H1 (cell line): Measurements from ENCODE around the gene TMEM203. TPM values are rescaled to one million over a fixed set of nuclear protein-coding genes. Genes with fewer than 3 reads are reported as not detected.

Source experiments
- CHD2 ChIP-seq: IDR thresholded peaks from 2 replicates; pipeline ENCODE4 v1.6.1; 2012; ENCODE audit warnings: low read length, improper control_type of control experiment
- CTBP2 ChIP-seq: IDR thresholded peaks from 2 replicates; pipeline ENCODE4 v1.7.0; 2011; ENCODE audit warnings: borderline replicate concordance, mild to moderate bottlenecking, moderate library complexity, mixed read lengths, low read length; ENCODE audit not compliant: insufficient read depth, insufficient read length
- HDAC6 ChIP-seq: IDR thresholded peaks from one replicate; pipeline ENCODE4 v1.7.1; 2012; ENCODE audit warnings: low read depth, mild to moderate bottlenecking, inconsistent platforms, low read length, moderate library complexity
- NRF1 ChIP-seq: IDR thresholded peaks from 2 replicates; pipeline ENCODE4 v1.6.1; 2011; ENCODE audit warnings: mild to moderate bottlenecking, low read depth, low read length, improper control_type of control experiment
- RBBP5 ChIP-seq: IDR thresholded peaks from 2 replicates; pipeline ENCODE4 v1.7.1; 2012; ENCODE audit warnings: low read depth, mild to moderate bottlenecking, inconsistent platforms, low read length, moderate library complexity, borderline replicate concordance
- RXRA ChIP-seq: IDR thresholded peaks from 2 replicates; pipeline ENCODE4 v1.6.1; 2011; ENCODE audit warnings: low read depth, mild to moderate bottlenecking, low read length, moderate library complexity; ENCODE audit not compliant: insufficient read depth
- TAF1 ChIP-seq: IDR thresholded peaks from 2 replicates; pipeline ENCODE4 v1.6.1; 2011; ENCODE audit warnings: mild to moderate bottlenecking, low read depth, low read length
- TEAD4 ChIP-seq: IDR thresholded peaks from 2 replicates; pipeline ENCODE4 v1.6.1; 2012; ENCODE audit warnings: low read depth, low read length, inconsistent platforms, mixed read lengths
- polyA plus RNA-seq, 7 experiments: library from polyadenylated mRNA; depleted of rRNA in 3 of 7; stranded (reverse) in 5 of 7; unstranded in 2 of 7; fragments of >200 nt in 5 of 7; fragments of 200-250 nt in 2 of 7; gene quantifications; 1 replicate in 5 of 7; 2 replicates in 1 of 7; 4 replicates in 1 of 7; pipeline versions ENCODE4 v1.2.1 to v1.2.3, GENCODE V29; 2011 to 2013; ENCODE audit warnings: missing spikeins in 2 of 7, mixed read lengths in 2 of 7
- total RNA-seq: library from RNA; stranded (reverse); fragmentation: NEBNext Ultra II Directional; extraction: Animal tissue kit (Norgen Biotek cat#: 25700); gene quantifications from 2 replicates; pipeline ENCODE4 v1.2.1, GENCODE V29; 2021
- TF ChIP-seq, protein P1 (sequence below): fragments of 300-600 bp; sonication (generic); IDR thresholded peaks from 2 replicates; pipeline ENCODE4 v1.7.1; 2012; ENCODE audit warnings: low read length, moderate library complexity, mild to moderate bottlenecking, inconsistent platforms; ENCODE audit not compliant: insufficient replicate concordance

The TMEM203 gene
- total and polyA plus RNA-seq, 2 of the 8 experiments (the other 6 are each of a cell fraction or from before 2014, with no cell fraction given), result 44.1 to 57.1 TPM

DNA sequence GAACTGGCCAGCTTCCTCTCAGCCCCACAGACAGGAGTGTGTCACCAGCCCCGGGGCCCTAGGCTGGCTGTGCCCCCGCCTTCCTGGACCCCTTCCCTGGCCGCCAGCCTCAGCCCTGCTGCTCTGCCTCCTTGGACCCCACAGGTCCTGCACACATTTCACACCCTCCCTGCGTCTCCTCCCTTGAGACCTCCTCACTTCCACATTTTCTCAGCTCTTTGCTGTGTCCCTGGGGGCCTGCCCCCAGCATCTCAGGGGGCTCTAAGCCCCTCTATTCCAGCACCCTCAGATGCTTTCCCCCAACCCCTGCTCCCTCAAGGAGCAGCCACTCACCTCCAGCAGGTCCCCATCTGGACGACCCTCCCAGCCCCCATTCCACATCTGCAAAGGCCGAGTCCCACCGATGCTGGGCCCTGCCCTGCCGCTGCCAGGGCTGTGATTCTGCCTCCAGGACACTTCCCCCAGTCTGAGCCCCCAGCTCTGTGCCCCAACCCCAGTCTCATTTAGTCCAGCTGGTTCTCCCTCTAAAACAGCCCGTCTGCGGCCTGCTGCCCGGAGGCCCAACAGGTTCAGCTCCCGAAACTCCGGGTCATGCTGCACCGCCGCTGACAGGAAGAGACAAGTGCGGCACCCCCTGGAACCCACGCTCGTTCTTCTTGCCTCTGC is 29.4 kb upstream of the TMEM203 start (continued):
- TF ChIP-seq, protein P1, sequence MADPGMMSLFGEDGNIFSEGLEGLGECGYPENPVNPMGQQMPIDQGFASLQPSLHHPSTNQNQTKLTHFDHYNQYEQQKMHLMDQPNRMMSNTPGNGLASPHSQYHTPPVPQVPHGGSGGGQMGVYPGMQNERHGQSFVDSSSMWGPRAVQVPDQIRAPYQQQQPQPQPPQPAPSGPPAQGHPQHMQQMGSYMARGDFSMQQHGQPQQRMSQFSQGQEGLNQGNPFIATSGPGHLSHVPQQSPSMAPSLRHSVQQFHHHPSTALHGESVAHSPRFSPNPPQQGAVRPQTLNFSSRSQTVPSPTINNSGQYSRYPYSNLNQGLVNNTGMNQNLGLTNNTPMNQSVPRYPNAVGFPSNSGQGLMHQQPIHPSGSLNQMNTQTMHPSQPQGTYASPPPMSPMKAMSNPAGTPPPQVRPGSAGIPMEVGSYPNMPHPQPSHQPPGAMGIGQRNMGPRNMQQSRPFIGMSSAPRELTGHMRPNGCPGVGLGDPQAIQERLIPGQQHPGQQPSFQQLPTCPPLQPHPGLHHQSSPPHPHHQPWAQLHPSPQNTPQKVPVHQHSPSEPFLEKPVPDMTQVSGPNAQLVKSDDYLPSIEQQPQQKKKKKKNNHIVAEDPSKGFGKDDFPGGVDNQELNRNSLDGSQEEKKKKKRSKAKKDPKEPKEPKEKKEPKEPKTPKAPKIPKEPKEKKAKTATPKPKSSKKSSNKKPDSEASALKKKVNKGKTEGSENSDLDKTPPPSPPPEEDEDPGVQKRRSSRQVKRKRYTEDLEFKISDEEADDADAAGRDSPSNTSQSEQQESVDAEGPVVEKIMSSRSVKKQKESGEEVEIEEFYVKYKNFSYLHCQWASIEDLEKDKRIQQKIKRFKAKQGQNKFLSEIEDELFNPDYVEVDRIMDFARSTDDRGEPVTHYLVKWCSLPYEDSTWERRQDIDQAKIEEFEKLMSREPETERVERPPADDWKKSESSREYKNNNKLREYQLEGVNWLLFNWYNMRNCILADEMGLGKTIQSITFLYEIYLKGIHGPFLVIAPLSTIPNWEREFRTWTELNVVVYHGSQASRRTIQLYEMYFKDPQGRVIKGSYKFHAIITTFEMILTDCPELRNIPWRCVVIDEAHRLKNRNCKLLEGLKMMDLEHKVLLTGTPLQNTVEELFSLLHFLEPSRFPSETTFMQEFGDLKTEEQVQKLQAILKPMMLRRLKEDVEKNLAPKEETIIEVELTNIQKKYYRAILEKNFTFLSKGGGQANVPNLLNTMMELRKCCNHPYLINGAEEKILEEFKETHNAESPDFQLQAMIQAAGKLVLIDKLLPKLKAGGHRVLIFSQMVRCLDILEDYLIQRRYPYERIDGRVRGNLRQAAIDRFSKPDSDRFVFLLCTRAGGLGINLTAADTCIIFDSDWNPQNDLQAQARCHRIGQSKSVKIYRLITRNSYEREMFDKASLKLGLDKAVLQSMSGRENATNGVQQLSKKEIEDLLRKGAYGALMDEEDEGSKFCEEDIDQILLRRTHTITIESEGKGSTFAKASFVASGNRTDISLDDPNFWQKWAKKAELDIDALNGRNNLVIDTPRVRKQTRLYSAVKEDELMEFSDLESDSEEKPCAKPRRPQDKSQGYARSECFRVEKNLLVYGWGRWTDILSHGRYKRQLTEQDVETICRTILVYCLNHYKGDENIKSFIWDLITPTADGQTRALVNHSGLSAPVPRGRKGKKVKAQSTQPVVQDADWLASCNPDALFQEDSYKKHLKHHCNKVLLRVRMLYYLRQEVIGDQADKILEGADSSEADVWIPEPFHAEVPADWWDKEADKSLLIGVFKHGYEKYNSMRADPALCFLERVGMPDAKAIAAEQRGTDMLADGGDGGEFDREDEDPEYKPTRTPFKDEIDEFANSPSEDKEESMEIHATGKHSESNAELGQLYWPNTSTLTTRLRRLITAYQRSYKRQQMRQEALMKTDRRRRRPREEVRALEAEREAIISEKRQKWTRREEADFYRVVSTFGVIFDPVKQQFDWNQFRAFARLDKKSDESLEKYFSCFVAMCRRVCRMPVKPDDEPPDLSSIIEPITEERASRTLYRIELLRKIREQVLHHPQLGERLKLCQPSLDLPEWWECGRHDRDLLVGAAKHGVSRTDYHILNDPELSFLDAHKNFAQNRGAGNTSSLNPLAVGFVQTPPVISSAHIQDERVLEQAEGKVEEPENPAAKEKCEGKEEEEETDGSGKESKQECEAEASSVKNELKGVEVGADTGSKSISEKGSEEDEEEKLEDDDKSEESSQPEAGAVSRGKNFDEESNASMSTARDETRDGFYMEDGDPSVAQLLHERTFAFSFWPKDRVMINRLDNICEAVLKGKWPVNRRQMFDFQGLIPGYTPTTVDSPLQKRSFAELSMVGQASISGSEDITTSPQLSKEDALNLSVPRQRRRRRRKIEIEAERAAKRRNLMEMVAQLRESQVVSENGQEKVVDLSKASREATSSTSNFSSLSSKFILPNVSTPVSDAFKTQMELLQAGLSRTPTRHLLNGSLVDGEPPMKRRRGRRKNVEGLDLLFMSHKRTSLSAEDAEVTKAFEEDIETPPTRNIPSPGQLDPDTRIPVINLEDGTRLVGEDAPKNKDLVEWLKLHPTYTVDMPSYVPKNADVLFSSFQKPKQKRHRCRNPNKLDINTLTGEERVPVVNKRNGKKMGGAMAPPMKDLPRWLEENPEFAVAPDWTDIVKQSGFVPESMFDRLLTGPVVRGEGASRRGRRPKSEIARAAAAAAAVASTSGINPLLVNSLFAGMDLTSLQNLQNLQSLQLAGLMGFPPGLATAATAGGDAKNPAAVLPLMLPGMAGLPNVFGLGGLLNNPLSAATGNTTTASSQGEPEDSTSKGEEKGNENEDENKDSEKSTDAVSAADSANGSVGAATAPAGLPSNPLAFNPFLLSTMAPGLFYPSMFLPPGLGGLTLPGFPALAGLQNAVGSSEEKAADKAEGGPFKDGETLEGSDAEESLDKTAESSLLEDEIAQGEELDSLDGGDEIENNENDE, result no peak
- TF ChIP-seq RXRA (no peak), CHD2 (no peak), CTBP2 (no peak), TAF1 (no peak), RBBP5 (no peak), NRF1 (no peak), TEAD4 (no peak), HDAC6 (no peak)
